Endothelial cell of umbilical vein (primary cell): ENCODE measurements around the gene CCNI. TPM values are rescaled to one million over a fixed set of nuclear protein-coding genes. Genes with fewer than 3 reads are reported as not detected.

Experiments used
- BruUV-seq: library from RNA; stranded (reverse); fragments of 400-500 nt; replicated peaks from 2 replicates; lab custom pipeline; 2021; lab: Mats Ljungman, UMichigan
- CTCF ChIA-PET: fragments of 300-600, 350-600 bp; sonication (Branson Sonifier 250); formaldehyde crosslinking; loops from one replicate; lab custom pipeline; 2021; ENCODE audit warnings: antibody characterized with exemption, inconsistent platforms; lab: Charles Lee
- POLR2A ChIA-PET: fragments of 300-600, 350-600 bp; sonication (Branson Sonifier 250); formaldehyde crosslinking; loops from one replicate; lab custom pipeline; 2021; ENCODE audit warnings: antibody characterized with exemption, inconsistent platforms; lab: Charles Lee
- DNase-seq: peaks from one replicate; pipeline ENCODE4 v3.0.0-alpha.2; 2011; ENCODE audit warnings: low read depth, low spot score
- FAIRE-seq: peaks from 2 replicates; lab custom pipeline; 2011; peaks lifted over from hg19 to GRCh38; lab: Jason Lieb, UNC
- H2AFZ ChIP-seq: 2 replicates; pipeline ENCODE4 v1.6.0; 2012; ENCODE audit warnings: low read depth, low read length, control low read depth, inconsistent platforms
- H3K27ac ChIP-seq: 2 replicates; pipeline ENCODE4 v1.5.1; 2011; ENCODE audit warnings: low read depth, mild to moderate bottlenecking, control low read depth, low read length, moderate library complexity; ENCODE audit not compliant: insufficient read depth
- H3K27me3 ChIP-seq, 2 experiments: 2 replicates each; pipeline versions ENCODE4 v1.6.0 to v1.6.1; 2011; ENCODE audit warnings: low read length in 2 of 2, mixed read lengths in 1 of 2; ENCODE audit not compliant: control insufficient read depth in 2 of 2, insufficient read depth in 2 of 2
- H3K36me3 ChIP-seq, 2 experiments: 2 replicates in 1 of 2; 3 replicates in 1 of 2; pipeline ENCODE4 v1.5.1; 2011; ENCODE audit warnings: low read length in 2 of 2, mild to moderate bottlenecking in 1 of 2, moderate library complexity in 1 of 2; ENCODE audit not compliant: control insufficient read depth in 2 of 2, insufficient read depth in 2 of 2; ENCODE audit errors: extremely low read depth in 1 of 2
- H3K4me1 ChIP-seq: 3 replicates; pipeline ENCODE4 v1.5.1; 2011; ENCODE audit warnings: mild to moderate bottlenecking, low read length; ENCODE audit not compliant: control insufficient read depth, insufficient read depth; ENCODE audit errors: extremely low read depth
- H3K4me2 ChIP-seq: 2 replicates; pipeline ENCODE4 v1.6.1; 2011; ENCODE audit warnings: low read length, control low read depth, mixed read lengths; ENCODE audit not compliant: insufficient read depth
- H3K4me3 ChIP-seq, 3 experiments: fragments of 200-600 bp in 1 of 3; sonication (generic), shearing (Covaris generic) in 1 of 3; replicated peaks in 1 of 3; 2 replicates each; pipeline ENCODE4 v1.5.1; 2011 to 2016; ENCODE audit warnings: control low read depth in 3 of 3, low read length in 3 of 3, mild to moderate bottlenecking in 2 of 3, inconsistent platforms in 1 of 3, low read depth in 1 of 3, moderate library complexity in 1 of 3; ENCODE audit not compliant: insufficient read depth in 1 of 3
- H3K79me2 ChIP-seq: 2 replicates; pipeline ENCODE4 v1.6.0; 2012; ENCODE audit warnings: low read length, inconsistent platforms; ENCODE audit not compliant: control insufficient read depth, insufficient read depth
- H3K9ac ChIP-seq: replicated peaks from 2 replicates; pipeline ENCODE3; 2011; ENCODE audit warnings: low read length, control low read depth; ENCODE audit not compliant: insufficient read depth; ENCODE audit errors: extremely low read depth
- H3K9me1 ChIP-seq: replicated peaks from 3 replicates; pipeline ENCODE4 v1.6.0; 2011; ENCODE audit warnings: mild to moderate bottlenecking, low read length; ENCODE audit not compliant: control insufficient read depth, insufficient read depth; ENCODE audit errors: extremely low read depth
- H3K9me3 ChIP-seq: replicated peaks from 2 replicates; pipeline ENCODE4 v1.5.1; 2012; ENCODE audit warnings: low read length, inconsistent platforms; ENCODE audit not compliant: control insufficient read depth, insufficient read depth
- H4K20me1 ChIP-seq: replicated peaks from 2 replicates; pipeline ENCODE3; 2011; ENCODE audit warnings: mild to moderate bottlenecking, low read length; ENCODE audit not compliant: control insufficient read depth, insufficient read depth; ENCODE audit errors: extremely low read depth
- EZH2 ChIP-seq: IDR thresholded peaks from 2 replicates; pipeline ENCODE4 v1.6.1; 2012; ENCODE audit warnings: borderline replicate concordance, low read depth, mild to moderate bottlenecking, moderate library complexity, low read length, inconsistent platforms; ENCODE audit not compliant: severe bottlenecking
- FOS ChIP-seq: IDR thresholded peaks from 2 replicates; pipeline ENCODE4 v1.6.1; 2011; ENCODE audit warnings: mild to moderate bottlenecking, low read length, moderate library complexity, borderline replicate concordance; ENCODE audit not compliant: insufficient read depth
- GATA2 ChIP-seq: IDR thresholded peaks from 2 replicates; pipeline ENCODE4 v1.7.0; 2011; ENCODE audit warnings: low read depth, mild to moderate bottlenecking, moderate library complexity, mixed read lengths, low read length; ENCODE audit not compliant: insufficient read length, insufficient read depth
- JUN ChIP-seq: IDR thresholded peaks from 2 replicates; pipeline ENCODE4 v1.6.1; 2011; ENCODE audit warnings: borderline replicate concordance, low read depth; ENCODE audit not compliant: insufficient read length, insufficient read depth
- MYC ChIP-seq: IDR thresholded peaks from one replicate; pipeline ENCODE4 v1.6.1; 2011; ENCODE audit warnings: mild to moderate bottlenecking, low read depth, low read length
- POLR2A ChIP-seq: IDR thresholded peaks from 2 replicates; pipeline ENCODE4 v1.6.1; 2012; ENCODE audit warnings: low read depth, mild to moderate bottlenecking, control low read depth, low read length
- POLR2AphosphoS5 ChIP-seq: IDR thresholded peaks from 2 replicates; pipeline ENCODE4 v1.6.1; 2012; ENCODE audit warnings: low read depth, mild to moderate bottlenecking, control low read depth, low read length, moderate library complexity; ENCODE audit not compliant: insufficient read depth
- dilution Hi-C: fragments of 300-500 bp; cut with MboI; formaldehyde crosslinking; loops from one replicate; pipeline ENCODE4 v1.15.0; 2019; ENCODE audit warnings: low sequenced_read_pairs; ENCODE audit not compliant: extremely low pct_ligation_motif_present
- intact Hi-C: fragments of 100-400 bp; cut with micrococcal nuclease; formaldehyde crosslinking; loops from one replicate; pipeline ENCODE4 v1.10.0; 2022
- polyA plus RNA-seq, 4 experiments: library from polyadenylated mRNA; depleted of rRNA in 3 of 4; stranded (reverse) in 3 of 4; unstranded in 1 of 4; fragments of >200 nt; gene quantifications; 2 replicates each; pipeline versions ENCODE4 v1.2.1 to v1.2.3, GENCODE V29; 2011 to 2012; ENCODE audit warnings: missing spikeins in 1 of 4
- total RNA-seq: library from RNA; stranded (reverse); gene quantifications from 2 replicates; pipeline ENCODE4 v1.2.3, GENCODE V29; 2021
- TF ChIP-seq, protein P1 (sequence below), 2 donors: IDR thresholded peaks; 1 replicate in 1 of 2; 2 replicates in 1 of 2; pipeline ENCODE4 v1.5.1; 2011; ENCODE audit warnings: low read length in 2 of 2, mild to moderate bottlenecking in 2 of 2, moderate library complexity in 2 of 2, control low read depth in 1 of 2, inconsistent platforms in 1 of 2, low read depth in 1 of 2; ENCODE audit not compliant: insufficient read depth in 1 of 2; ENCODE audit errors: extremely low read depth in 1 of 2
- TF ChIP-seq, protein P2 (sequence below): IDR thresholded peaks from 2 replicates; pipeline ENCODE4 v1.6.1; 2011; ENCODE audit not compliant: insufficient read depth, insufficient read length

Gene CCNI
- total and polyA plus RNA-seq, 2 donors (not counting 3 experiments of a cell fraction or from before 2014, with no cell fraction given) = 88.6 to 212 TPM

DNA sequence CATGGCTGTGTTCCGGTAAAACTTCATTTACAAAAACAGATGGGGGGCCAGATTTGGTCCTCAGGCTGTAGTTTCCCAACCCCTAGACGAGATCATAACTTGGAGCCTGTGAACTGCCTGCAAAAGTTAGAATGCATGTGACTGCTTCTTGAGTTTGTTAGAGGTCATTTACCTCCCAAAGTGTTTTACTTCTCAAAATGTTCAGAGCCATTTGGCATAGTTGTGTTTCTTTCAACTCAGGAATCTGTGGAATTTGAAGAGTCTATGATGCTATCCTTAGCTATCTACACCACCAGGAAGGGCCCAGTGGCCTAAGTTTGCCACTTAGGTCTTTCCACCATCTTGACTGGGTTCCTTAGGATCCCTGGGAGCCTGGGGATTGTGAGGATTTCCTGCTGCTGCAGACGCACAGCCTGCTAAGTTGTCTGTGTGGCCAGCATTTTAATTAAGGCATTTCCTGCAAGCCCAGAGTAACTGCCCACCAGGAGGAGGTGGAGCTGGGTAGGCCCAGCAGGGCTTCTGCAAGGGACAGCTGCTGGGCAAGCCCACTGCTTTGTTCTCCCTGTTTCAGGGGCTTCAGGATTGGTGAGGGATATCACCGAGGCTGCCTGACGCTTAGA, 53.1 kb downstream of the CCNI start:
- ChIA-PET CTCF (interaction anchor here (0.6 to 1.9 kb wide), 4 partner anchors 8 to 181 kb away, joined by 3 to 5 read pairs (median 4); no protein-coding TSS in a partner anchor), POLR2A (interaction anchor here (0.8 kb wide), 1 partner anchor 74 kb away, joined by 3 read pairs; no protein-coding TSS in a partner anchor)
- Histone ChIP-seq H3K9me1 (no peaks in the 10 kb centered on the region), H3K79me2 (no peaks in the 10 kb centered on the region), H3K4me2 (no peak overlapping the region), H2AFZ (no peak overlapping the region), H4K20me1 (no peaks in the 10 kb centered on the region), H3K9ac (no peak overlapping the region), H3K27me3 (no peaks in the 10 kb centered on the region), H3K4me1 (peaks cover 10% of the 10 kb centered on the region), H3K9me3 (no peaks in the 10 kb centered on the region), H3K36me3 (peaks cover 23 to 29% of the 10 kb centered on the region in 2 experiments), H3K4me3 (no peak overlapping the region), H3K27ac (peak overlapping the region; percentile 55)
- no peak for TF ChIP-seq EZH2
- TF ChIP-seq, protein P1, sequence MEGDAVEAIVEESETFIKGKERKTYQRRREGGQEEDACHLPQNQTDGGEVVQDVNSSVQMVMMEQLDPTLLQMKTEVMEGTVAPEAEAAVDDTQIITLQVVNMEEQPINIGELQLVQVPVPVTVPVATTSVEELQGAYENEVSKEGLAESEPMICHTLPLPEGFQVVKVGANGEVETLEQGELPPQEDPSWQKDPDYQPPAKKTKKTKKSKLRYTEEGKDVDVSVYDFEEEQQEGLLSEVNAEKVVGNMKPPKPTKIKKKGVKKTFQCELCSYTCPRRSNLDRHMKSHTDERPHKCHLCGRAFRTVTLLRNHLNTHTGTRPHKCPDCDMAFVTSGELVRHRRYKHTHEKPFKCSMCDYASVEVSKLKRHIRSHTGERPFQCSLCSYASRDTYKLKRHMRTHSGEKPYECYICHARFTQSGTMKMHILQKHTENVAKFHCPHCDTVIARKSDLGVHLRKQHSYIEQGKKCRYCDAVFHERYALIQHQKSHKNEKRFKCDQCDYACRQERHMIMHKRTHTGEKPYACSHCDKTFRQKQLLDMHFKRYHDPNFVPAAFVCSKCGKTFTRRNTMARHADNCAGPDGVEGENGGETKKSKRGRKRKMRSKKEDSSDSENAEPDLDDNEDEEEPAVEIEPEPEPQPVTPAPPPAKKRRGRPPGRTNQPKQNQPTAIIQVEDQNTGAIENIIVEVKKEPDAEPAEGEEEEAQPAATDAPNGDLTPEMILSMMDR (IDR thresholded peaks at IDR 0.05; ENCODE audit: extremely low read depth in 1 of 2, insufficient read depth in 1 of 2, low read depth in 1 of 2, low read length in 2 of 2) = peak in 1 of 2 donors; percentile 24
- peak; percentile 1 for TF ChIP-seq JUN
- no TSS peak for BruUV-seq
- intact Hi-C loops (loop anchor here (1.0 to 5.0 kb wide), 2 partner anchors 11 to 40 kb away; no protein-coding TSS in a partner anchor), dilution Hi-C loops (no loop called here)
- DNase-seq (peak; percentile 76), FAIRE-seq (peak; percentile 70)

DNA sequence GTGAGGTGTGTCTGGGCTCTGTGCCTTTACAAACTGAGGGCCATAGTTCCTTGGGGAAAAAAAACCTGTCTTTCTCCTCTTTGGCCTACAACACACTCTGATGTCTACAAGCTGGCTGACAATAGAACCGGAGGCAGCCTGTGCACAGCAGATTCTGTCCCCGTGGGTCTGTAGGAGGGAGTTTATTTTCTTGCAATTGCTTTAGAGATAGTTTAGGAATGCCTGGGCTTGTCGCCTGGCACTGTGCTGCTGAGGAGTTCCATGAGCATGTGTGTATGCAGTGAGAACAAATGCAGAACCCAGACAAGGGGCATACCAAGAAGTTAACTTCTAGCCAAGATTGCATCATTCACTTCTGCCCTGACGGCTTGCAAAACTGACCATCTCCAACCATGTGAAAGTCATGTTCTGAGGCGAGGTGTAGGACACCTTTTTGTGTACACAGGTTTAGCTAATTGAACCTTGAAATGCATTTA, 54.1 kb downstream of the CCNI start:
- POLR2A ChIA-PET = no interaction called here
- Histone ChIP-seq H3K4me1 (peaks cover 10% of the 10 kb centered on the region), H3K4me3 (no peak overlapping the region), H3K9me3 (no peaks in the 10 kb centered on the region), H3K9me1 (no peaks in the 10 kb centered on the region), H4K20me1 (no peaks in the 10 kb centered on the region), H3K4me2 (no peak overlapping the region), H3K79me2 (no peaks in the 10 kb centered on the region), H3K27me3 (no peaks in the 10 kb centered on the region), H2AFZ (no peak overlapping the region), H3K27ac (no peak overlapping the region), H3K36me3 (peaks cover 26 to 29% of the 10 kb centered on the region in 2 experiments), H3K9ac (no peak overlapping the region)
- no peak for FAIRE-seq
- DNase-seq = no peak
- no peak for TF ChIP-seq GATA2
- TF ChIP-seq POLR2AphosphoS5 = no peak
- no peak for TF ChIP-seq JUN
- TF ChIP-seq EZH2 = no peak
- no peak for TF ChIP-seq FOS
- TF ChIP-seq, protein P1 (IDR thresholded peaks at IDR 0.05; ENCODE audit: extremely low read depth in 1 of 2, insufficient read depth in 1 of 2, low read depth in 1 of 2, low read length in 2 of 2) = no peak
- no peak for TF ChIP-seq POLR2A
- no peak for TF ChIP-seq MYC
- TF ChIP-seq, protein P2, sequence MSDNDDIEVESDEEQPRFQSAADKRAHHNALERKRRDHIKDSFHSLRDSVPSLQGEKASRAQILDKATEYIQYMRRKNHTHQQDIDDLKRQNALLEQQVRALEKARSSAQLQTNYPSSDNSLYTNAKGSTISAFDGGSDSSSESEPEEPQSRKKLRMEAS = no peak
- intact Hi-C loops = loop anchor here (1.0 to 5.0 kb wide), 2 partner anchors 10 to 39 kb away; no protein-coding TSS in a partner anchor
- no TSS peak for BruUV-seq
- dilution Hi-C loops = no loop called here
- CTCF ChIA-PET = interaction anchor here (1.9 kb wide), 1 partner anchor 182 kb away, joined by 5 read pairs; no protein-coding TSS in a partner anchor
